Measurements from ENCODE around the gene R3HDM2.

- no peak for TF ChIP-seq CTCF (IDR thresholded peaks at IDR 0.05)
- no peak for TF ChIP-seq POLR2A (IDR thresholded peaks at IDR 0.05)
Measured at GRCh38 chr12:57458665-57459054, 27.8 kb upstream of the R3HDM2 start.

All from breast epithelium (tissue), 3 donors.